TTC549 (cell line): ENCODE results near the gene FOCAD.

Source experiments
- FAIRE-seq: peaks from 2 replicates; lab custom pipeline; 2012; peaks lifted over from hg19 to GRCh38; lab: Jason Lieb, UNC

FOCAD gene

GRCh38 chr9:20729523-20729922 is 45.5 kb downstream of the FOCAD start:
- no peak for FAIRE-seq

GRCh38 chr9:20732118-20732517 is 48.1 kb downstream of the FOCAD start:
- FAIRE-seq, result no peak

GRCh38 chr9:20734275-20734674 is 50.2 kb downstream of the FOCAD start:
- no peak for FAIRE-seq

DNA sequence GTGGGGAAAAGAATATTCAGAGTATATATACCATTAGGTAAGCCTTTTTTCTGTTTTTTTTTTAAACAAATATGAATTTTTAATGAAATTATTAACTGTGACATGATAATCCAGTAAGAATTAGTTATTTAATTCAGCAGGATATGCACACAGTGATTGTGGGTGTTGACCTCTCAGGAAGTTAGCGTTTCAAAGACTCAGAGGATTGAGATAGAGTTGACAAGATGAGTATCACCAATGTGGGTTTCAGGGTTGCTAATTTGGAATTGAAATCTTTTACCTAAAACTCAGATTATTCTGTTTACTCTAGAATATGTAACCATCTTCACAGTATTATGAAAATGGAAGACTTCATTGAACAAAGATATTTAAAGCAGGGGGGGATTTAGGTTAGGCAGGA is 56.2 kb downstream of the FOCAD start:
- no peak for FAIRE-seq

- FAIRE-seq, result no peak
These were observed 57.0 kb downstream of the FOCAD start for GRCh38 chr9:20740929-20741582.

DNA sequence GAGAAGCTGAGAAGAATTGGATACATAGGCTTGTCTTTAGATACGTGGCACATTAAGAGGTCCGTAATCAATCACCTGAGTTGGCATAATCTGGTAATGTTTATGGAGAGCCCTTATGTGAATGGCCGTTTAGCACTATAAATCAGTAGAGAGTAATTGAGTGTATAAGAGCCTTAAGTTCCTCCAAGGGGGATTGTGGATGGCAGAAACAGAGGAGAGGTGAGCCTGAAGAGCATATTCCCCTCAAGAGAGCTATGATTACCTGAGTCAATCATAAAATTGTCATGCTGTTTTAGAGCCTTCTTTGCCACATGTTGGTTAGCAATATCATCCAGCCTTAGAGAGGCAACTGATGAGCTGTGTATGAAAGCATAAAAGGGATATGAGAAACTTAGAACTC is 58.8 kb downstream of the FOCAD start:
- no peak for FAIRE-seq

DNA sequence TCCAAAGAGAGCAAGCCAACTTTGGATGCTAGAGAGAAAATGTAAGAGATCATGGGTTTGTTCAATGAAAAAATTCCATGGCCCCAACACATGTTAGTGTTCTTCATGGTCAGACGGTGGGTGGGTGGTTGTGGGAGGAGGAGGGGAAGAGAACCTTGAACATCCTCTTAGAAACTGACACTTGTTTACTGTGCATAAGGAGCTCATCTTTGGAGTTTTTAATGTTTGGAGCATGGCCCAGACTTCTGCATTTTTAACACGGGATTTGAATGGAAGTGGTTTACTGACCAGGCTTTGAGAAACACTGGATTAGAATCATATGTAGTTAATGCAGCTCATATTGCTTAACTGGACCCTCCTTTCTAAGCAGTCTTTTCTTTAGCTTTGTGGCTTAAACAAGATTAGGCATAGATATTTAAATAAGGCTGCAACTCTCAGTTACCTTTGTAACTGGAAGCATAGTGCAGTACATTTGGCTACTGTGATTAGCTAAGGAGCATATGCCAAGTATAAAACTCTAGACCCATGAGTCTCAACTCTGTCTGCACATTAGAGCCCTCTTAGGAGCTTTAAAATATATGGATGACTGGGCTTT is 60.1 kb downstream of the FOCAD start:
- FAIRE-seq, result no peak

DNA sequence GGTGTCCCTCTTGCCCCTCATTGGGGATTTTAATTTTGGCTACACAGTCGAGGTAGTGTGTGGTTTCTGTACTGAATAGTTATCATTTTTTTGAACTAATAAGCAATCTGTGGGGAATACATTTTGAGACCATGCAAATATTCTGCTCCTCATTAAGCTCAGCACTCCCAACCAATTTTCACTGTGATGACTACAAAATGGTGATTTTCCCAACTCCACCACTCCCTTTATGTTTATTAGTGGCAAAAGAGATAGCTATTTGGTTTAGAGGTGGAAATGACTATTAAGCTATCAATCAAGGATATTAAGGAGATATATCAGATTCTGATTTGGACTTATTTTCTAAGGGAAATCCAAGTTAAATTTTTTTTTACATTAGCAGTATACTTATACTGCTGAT is 62.9 kb downstream of the FOCAD start:
- no peak for FAIRE-seq

DNA sequence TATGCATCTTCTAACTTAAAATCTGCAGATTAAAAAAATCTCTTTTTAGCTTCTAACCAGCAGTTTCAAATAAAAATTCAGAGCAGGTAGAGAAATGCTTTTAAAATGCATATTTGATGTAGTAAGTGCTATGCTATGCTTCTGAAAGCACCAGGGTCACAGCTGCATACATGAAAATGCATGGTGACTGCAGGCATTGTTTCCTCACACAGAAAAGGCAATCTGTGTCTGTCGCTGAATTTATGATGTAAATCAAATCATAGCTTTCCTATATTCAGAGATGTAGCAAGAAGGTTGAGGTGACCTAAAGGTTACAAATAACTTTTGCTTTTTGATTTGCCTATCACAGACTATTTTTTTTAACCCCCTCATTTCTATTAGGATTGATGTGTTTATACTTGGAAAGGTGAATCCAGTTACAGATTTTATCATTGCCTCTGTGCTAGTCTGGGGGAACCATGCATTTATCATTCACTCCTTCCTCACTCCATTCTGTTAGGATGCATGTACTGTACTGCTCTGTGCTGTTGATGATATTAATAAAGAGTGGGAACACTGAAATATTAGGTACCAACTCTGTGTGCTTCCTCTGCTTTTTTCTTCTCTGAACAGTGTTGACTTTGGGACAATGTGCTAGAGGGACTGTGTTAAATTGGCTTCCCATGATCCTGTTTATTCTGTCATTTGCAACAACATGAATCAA is 65.6 kb downstream of the FOCAD start:
- FAIRE-seq, result no peak

- FAIRE-seq, result no peak
These were observed 69.7 kb downstream of the FOCAD start for GRCh38 chr9:20753761-20754160.

- FAIRE-seq, result no peak
These were observed 70.5 kb downstream of the FOCAD start for GRCh38 chr9:20754556-20754955.

DNA sequence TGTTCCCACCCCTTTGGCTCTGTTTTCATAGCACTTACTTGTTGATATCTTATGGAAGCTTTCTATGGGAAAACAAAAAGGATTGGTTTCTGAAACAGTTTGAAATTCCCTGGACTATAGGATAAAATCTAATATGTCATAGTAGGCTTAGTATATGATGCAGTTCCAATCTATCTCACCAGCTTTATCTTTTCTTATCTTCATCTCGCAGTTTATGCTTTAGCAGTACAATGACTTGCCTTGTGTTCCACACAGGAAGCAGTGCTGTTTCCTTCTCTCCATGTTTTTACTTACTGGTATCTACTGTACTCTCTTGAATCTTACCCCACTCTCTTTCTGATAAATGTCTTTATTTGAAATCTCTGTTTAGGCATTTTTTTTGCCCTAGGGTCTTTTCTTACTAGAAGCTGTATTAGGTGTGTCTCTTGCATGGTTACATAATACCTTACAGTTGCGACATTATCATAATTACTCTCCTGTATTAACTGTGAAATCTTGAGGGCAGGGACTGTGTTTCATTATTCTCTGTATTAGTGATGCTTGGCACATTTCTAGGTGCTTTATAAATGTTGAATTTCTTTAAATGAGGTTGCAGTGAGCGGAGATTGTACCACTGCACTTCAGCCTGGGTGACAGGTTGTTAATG is 76.3 kb downstream of the FOCAD start:
- FAIRE-seq, result no peak

GRCh38 chr9:20770947-20771346 is 86.9 kb downstream of the FOCAD start:
- FAIRE-seq, result no peak

- no peak for FAIRE-seq
These were observed 87.7 kb downstream of the FOCAD start for GRCh38 chr9:20771729-20772128.

DNA sequence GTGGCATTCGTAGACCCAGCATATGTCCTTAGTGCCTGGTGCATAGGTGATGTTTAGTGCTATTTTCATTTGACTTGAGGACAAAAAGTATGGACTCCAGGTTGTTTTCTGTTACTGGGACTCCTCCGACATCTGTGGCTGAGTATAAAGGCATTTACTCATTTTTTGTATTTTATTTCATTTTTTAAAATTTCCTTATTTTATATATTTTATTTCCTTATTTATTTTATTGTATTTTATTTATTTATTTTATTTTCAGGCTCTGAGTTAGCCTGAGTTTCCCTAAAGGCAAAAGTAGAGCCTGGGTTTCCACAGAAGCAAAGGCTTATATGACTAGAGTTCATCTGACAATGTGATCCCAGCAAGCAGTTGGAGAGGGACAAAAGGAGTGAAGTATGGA is 91.6 kb downstream of the FOCAD start:
- no peak for FAIRE-seq

GRCh38 chr9:20781092-20781491 is 97.0 kb downstream of the FOCAD start:
- FAIRE-seq, result no peak

- no peak for FAIRE-seq
These were observed 98.2 kb downstream of the FOCAD start for GRCh38 chr9:20782289-20782688.

DNA sequence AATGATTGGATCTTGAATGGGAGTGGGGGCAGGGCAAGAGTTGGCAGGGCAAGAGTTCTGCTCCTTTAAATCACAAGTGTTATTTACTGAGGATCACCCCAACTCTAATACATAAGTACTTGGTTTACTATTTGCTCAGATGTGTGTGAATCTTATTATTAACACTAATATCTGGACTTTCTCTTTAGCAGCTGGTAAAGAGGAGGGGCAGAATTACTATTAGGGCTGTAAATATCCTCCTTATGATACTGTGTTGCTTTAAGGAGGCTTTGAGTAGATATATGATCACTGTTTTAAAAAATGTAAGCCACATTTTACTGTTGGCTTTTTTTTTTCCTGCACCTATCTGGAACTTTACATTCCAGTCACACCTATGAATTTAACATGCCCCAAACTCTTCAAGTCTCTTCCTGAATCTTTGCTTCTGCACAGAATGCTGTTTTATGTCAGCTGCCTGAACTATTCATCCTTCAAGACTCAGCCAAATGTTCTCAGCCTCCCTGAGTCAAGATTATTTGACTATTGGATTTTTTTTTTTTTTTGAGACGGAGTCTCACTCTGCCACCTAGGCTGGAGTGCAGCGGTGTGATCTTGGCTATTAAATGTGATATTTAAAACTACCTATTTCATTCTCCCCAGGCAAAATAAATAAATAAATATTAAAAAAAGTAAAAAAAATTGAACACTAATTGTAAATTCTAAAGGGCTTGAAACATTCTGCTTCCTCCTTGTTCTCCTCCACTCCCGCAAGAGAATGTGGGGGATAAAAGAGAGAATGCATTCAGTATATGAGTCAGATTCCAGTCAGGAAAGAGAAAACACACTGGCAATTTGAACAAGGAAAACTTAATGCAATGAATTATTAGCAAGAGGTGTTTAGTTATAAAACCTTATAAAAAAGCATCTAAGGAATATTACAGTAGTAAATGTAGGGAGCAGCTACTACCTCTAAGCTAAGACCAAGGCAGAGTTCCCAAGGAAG is 99.3 kb downstream of the FOCAD start:
- no peak for FAIRE-seq

DNA sequence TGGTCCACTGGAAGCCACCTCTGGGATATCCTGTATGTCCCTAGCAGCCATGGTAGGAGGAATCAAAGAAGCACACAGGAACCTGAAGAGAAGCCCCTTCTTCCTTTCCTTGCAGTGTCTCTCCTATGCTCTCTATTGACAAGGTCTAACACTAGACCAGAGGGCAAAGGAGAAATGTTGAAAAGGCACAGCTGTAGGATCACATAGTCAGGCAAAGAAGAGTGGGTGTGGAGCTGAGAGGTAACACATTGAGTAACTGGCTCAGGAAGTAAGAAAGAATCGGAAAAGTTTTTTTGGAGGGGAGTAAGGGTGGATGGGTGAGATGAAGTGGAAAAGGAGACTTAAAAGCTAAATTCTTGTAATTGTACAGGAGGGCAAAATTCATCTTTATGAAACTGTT is 100.1 kb downstream of the FOCAD start:
- FAIRE-seq, result no peak

DNA sequence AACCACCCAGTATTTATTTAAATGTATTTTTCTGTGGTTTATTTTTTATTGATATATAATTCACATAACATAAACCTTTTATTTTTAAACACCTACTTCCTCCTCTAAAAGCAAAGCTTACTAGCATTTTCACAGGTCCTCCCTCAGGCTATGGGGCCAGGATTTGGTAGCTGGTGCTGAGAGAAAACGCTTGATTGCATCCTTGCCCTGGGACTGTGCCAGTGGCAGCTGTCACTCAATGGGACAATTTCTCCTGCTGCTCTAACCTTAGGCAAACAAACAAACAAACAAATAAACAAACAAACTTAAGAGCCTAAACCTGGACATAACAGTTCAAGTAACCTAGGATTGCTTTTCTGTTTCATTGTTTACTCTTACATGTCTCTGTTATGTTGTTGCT is 102.7 kb downstream of the FOCAD start:
- FAIRE-seq, result no peak

DNA sequence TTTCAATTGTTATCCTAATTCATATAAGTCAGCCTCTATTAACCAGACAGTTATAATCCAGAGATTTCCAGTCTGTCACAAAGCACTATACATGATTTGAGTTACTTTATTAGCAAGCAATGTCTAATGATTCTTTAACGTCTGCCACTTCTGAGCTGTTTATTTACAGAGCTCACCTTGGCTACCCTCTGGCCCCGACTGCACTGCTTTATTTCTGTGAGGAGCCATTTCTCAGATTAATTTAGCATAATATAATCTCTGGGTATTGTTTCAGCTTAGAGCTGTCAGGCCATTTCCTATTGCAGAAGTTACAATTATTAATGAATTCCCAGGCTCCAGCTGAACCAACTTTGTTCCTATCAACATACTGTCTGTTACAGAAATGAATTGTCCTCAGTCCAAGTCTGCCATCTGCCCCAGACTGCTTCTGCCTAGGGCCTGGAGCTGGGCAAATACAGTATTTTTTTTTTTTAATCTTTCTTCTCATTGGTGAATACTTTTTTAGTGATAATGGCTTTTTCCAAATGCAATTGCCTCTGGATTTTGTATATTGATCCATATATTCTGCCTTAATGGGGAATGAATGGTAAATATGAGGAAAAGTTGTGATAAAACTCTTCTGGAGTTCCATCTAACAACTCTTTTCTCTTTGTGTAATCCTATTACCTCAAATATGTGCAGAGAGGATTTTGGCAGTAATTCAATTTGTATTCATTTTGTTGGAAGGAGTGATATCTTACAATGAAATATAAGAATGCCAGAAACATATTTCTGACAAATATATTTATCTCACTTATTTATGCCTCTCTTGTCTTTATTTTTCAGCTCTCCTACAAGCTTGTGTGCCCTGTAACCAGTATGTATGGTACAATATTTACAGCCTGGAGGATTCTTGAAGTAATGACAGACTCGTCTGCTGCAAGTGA is 104.7 kb downstream of the FOCAD start:
- FAIRE-seq, result no peak
